Psoas muscle (tissue), 8 donors: ENCODE data around the gene EML4. TPM values are rescaled to one million over a fixed set of nuclear protein-coding genes. Genes with fewer than 3 reads are reported as not detected.

Experiments
- ATAC-seq, 4 donors: fragments of 200-7000 bp; cut with Tn5 transposase; one replicate each; pipeline ENCODE4 v1.9.1; 2020; ENCODE audit warnings: moderate library complexity in 3 of 4, mild to moderate bottlenecking in 2 of 4
- DNase-seq, 2 donors: peaks; one replicate each; pipeline ENCODE4 v3.0.0-alpha.2; 2020
- H3K27ac ChIP-seq: fragments of 200-600 bp; one replicate; pipeline ENCODE4 v1.8.0; 2022
- H3K27me3 ChIP-seq, 3 donors: fragments of 200-600 bp in 1 of 3; one replicate each; pipeline versions ENCODE4 v1.6.1 to v1.8.0; 2013 to 2022; ENCODE audit warnings: low read length in 2 of 3, mild to moderate bottlenecking in 2 of 3, moderate library complexity in 1 of 3; ENCODE audit not compliant: insufficient read depth in 3 of 3
- H3K36me3 ChIP-seq, 2 donors: fragments of 200-600 bp in 1 of 2; one replicate each; pipeline versions ENCODE4 v1.6.1 to v1.8.0; 2013 to 2022; ENCODE audit warnings: low read depth in 1 of 2, mild to moderate bottlenecking in 1 of 2, moderate library complexity in 1 of 2; ENCODE audit not compliant: insufficient read depth in 1 of 2
- H3K4me1 ChIP-seq: fragments of 200-600 bp; one replicate; pipeline ENCODE4 v1.8.0; 2022
- H3K4me3 ChIP-seq: fragments of 200-600 bp; one replicate; pipeline ENCODE4 v1.8.0; 2022; ENCODE audit warnings: mild to moderate bottlenecking
- H3K9me3 ChIP-seq: fragments of 200-600 bp; one replicate; pipeline ENCODE4 v1.8.0; 2022
- WGBS, 3 donors: extraction: QIAGEN DNeasy Blood & Tissue Kit; methylation state at CpG; one replicate each; pipeline versions ENCODE4 v1.1.6 to v1.1.7; 2013; 5-methylcytosine and 5-hydroxymethylcytosine counted together
- intact Hi-C, 2 donors: fragments of 100-400 bp; cut with DNase I; formaldehyde crosslinking; loops; one replicate each; pipeline versions ENCODE4 v1.11.0 to v1.14.2; 2022
- polyA plus RNA-seq, 3 donors: library from polyadenylated mRNA; stranded (reverse); fragments of 200-250 nt; gene quantifications; one replicate each; pipeline ENCODE4 v1.2.3, GENCODE V29; 2013
- total RNA-seq, 4 donors: library from RNA; stranded (reverse); fragmentation: NEBNext Ultra II Directional in 2 of 4; extraction: Animal tissue kit (Norgen Biotek cat#: 25700) in 2 of 4; gene quantifications; one replicate each; pipeline versions ENCODE4 v1.2.1 to v1.2.4, GENCODE V29; 2021 to 2023
- TF ChIP-seq, protein P1 (sequence below): fragments of 200-600 bp; IDR thresholded peaks from one replicate; pipeline ENCODE4 v1.8.0; 2022; ENCODE audit warnings: antibody characterized with exemption
- donor health status: healthy with polysubstance abuse.
- donor health status: DM: no; HTN: no; CAD: no; lungs with moderate emphysema.
- donor health status: Bipolar disorder and iron deficiency.
- donor health status: healthy.
- donor health status: DM: yes; HTN: yes; CAD: no.
- donor health status: DM: no; HTN: no; CAD: no.
- donor health status: DM: no; HTN: no; CAD: no.
- donor health status: DM: yes; HTN: yes; CAD: no.

EML4 gene
- total and polyA plus RNA-seq, 7 donors = 2.7 to 8.9 (median 5.0) TPM

GRCh38 chr2:42142547-42143184 lies 26.5 kb upstream of the EML4 start:
- Histone ChIP-seq H3K4me3 (peak overlapping the region; percentile 44), H3K27me3 (no peaks in the 10 kb centered on the region), H3K4me1 (peaks cover 24% of the 10 kb centered on the region), H3K9me3 (no peaks in the 10 kb centered on the region), H3K36me3 (no peaks in the 10 kb centered on the region), H3K27ac (peak overlapping the region; percentile 64)
- WGBS, 3 donors = 63 to 79% (median 70%) methylated on average over 9 of the region's 9 CpGs
- no peak for ATAC-seq
- intact Hi-C loops = no loop called here
- TF ChIP-seq, protein P1, sequence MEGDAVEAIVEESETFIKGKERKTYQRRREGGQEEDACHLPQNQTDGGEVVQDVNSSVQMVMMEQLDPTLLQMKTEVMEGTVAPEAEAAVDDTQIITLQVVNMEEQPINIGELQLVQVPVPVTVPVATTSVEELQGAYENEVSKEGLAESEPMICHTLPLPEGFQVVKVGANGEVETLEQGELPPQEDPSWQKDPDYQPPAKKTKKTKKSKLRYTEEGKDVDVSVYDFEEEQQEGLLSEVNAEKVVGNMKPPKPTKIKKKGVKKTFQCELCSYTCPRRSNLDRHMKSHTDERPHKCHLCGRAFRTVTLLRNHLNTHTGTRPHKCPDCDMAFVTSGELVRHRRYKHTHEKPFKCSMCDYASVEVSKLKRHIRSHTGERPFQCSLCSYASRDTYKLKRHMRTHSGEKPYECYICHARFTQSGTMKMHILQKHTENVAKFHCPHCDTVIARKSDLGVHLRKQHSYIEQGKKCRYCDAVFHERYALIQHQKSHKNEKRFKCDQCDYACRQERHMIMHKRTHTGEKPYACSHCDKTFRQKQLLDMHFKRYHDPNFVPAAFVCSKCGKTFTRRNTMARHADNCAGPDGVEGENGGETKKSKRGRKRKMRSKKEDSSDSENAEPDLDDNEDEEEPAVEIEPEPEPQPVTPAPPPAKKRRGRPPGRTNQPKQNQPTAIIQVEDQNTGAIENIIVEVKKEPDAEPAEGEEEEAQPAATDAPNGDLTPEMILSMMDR = no peak
- no peak for DNase-seq

DNA sequence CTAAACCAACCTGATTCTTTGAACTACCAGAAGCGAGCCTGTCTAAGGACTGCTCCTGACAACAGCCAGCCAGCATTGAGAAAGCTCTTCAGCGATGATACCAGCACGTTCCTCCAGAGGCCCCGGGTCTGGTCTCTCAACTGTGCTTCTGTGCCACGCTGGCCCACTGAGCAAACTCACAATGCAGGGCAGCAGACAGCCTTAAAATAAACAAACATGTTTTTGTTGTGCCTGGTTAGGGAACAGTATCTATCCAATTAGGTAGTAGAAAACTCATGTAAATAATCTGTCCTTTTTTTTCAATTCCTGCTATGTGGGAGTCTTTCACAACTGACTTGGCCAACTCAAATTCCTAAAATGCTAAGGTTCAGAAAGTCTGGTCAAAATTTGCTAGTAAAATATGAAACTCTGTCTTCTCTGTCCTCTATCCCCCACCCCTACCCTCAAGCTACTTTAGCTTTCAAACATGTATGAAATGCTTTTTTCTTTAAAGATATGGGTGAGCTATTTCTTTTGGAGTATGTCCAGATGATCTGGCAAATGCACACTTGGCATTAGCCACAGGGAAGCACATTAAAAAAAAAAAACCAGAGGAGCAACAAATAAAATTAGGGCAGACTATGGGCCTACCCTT lies 21.4 kb upstream of the EML4 start:
- DNase-seq (no peak), ATAC-seq (no peak)
- no peak overlapping the region for H3K27ac ChIP-seq
- no peaks in the 10 kb centered on the region for H3K27me3 ChIP-seq
- TF ChIP-seq, protein P1 = no peak
- intact Hi-C loops = no loop called here
- H3K4me3 ChIP-seq = no peak overlapping the region
- H3K36me3 ChIP-seq = no peaks in the 10 kb centered on the region
- peaks cover 3% of the 10 kb centered on the region for H3K4me1 ChIP-seq
- H3K9me3 ChIP-seq = no peaks in the 10 kb centered on the region
- 51 to 63% (median 53%) methylated on average over 5 of the region's 5 CpGs for WGBS, 3 donors

GRCh38 chr2:42150159-42150558 lies 19.0 kb upstream of the EML4 start:
- H3K36me3 ChIP-seq = no peaks in the 10 kb centered on the region
- intact Hi-C loops = no loop called here
- no peak for ATAC-seq
- no peaks in the 10 kb centered on the region for H3K9me3 ChIP-seq
- H3K27me3 ChIP-seq = no peaks in the 10 kb centered on the region
- no peaks in the 10 kb centered on the region for H3K4me1 ChIP-seq
- TF ChIP-seq, protein P1 = no peak
- H3K4me3 ChIP-seq = no peak overlapping the region
- no peak overlapping the region for H3K27ac ChIP-seq
- no peak for DNase-seq

- ATAC-seq = no peak
- 59 to 68% (median 66%) methylated on average over 4 of the region's 4 CpGs for WGBS, 3 donors
These were observed 15.1 kb upstream of the EML4 start for GRCh38 chr2:42153944-42154581.

More at GRCh38 chr2:42153944-42154581, 15.1 kb upstream of the EML4 start:
- no peak overlapping the region for H3K4me3 ChIP-seq
- no peaks in the 10 kb centered on the region for H3K9me3 ChIP-seq
- intact Hi-C loops = no loop called here
- no peak overlapping the region for H3K27ac ChIP-seq
- H3K4me1 ChIP-seq = no peaks in the 10 kb centered on the region
- TF ChIP-seq, protein P1 = no peak
- no peak for DNase-seq
- no peaks in the 10 kb centered on the region for H3K27me3 ChIP-seq
- H3K36me3 ChIP-seq = no peaks in the 10 kb centered on the region
